HepG2 (cell line): ENCODE results near the gene PTPRM. TPM values are rescaled to one million over a fixed set of nuclear protein-coding genes. Genes with fewer than 3 reads are reported as not detected.

Experiments used
- ATRX ChIP-seq: sonication (generic); formaldehyde crosslinking; IDR thresholded peaks from 2 replicates; pipeline ENCODE4 v1.4.0; 2020; ENCODE audit warnings: missing genetic modification reagents, borderline replicate concordance
- CHCHD3 ChIP-seq: sonication (generic); formaldehyde crosslinking; IDR thresholded peaks from 2 replicates; pipeline ENCODE4 v1.8.0; 2022; ENCODE audit warnings: mild to moderate bottlenecking, missing genetic modification reagents, moderate library complexity
- ETV6 ChIP-seq: sonication (generic); formaldehyde crosslinking; conservative IDR thresholded peaks from 2 replicates; pipeline ENCODE4 v1.4.0; 2020; ENCODE audit warnings: missing genetic modification reagents
- GTF2F1 ChIP-seq: fragments of 150-350 bp; IDR thresholded peaks from 2 replicates; pipeline ENCODE4 v1.6.1; 2014; ENCODE audit warnings: low read length
- KLF11 ChIP-seq: IDR thresholded peaks from 2 replicates; pipeline ENCODE4 v1.6.1; 2016; ENCODE audit warnings: missing compliant biosample characterization
- KMT2A ChIP-seq: sonication (generic); formaldehyde crosslinking; IDR thresholded peaks from 2 replicates; pipeline ENCODE4 v1.4.0; 2020; ENCODE audit warnings: missing genetic modification reagents
- MIER3 ChIP-seq: IDR thresholded peaks from 2 replicates; pipeline ENCODE4 v1.6.1; 2016; ENCODE audit warnings: missing compliant biosample characterization, borderline replicate concordance
- PAX8 ChIP-seq: sonication (generic); formaldehyde crosslinking; IDR thresholded peaks from 2 replicates; pipeline ENCODE4 v1.8.0; 2022; ENCODE audit warnings: mild to moderate bottlenecking, missing genetic modification reagents, borderline replicate concordance
- SATB2 ChIP-seq: sonication (generic); formaldehyde crosslinking; IDR thresholded peaks from 2 replicates; pipeline ENCODE4 v1.5.0; 2020; ENCODE audit warnings: missing genetic modification reagents
- SMARCE1 ChIP-seq: fragments of 450-650 bp; IDR thresholded peaks from 2 replicates; pipeline ENCODE4 v1.6.1; 2017; ENCODE audit warnings: borderline replicate concordance
- SOX13 ChIP-seq, 3 experiments: fragments of 450-650 bp in 1 of 3; sonication (generic) in 1 of 3; formaldehyde crosslinking in 1 of 3; IDR thresholded peaks in 2 of 3; conservative IDR thresholded peaks in 1 of 3; 2 replicates each; pipeline versions ENCODE4 v1.5.0 to v1.6.1; 2016 to 2020; ENCODE audit warnings: antibody characterized with exemption in 1 of 3, mild to moderate bottlenecking in 1 of 3, missing compliant biosample characterization in 1 of 3, missing genetic modification reagents in 1 of 3, moderate library complexity in 1 of 3
- ZNF367 ChIP-seq: sonication (generic); formaldehyde crosslinking; IDR thresholded peaks from 2 replicates; pipeline ENCODE4 v1.4.0; 2020; ENCODE audit warnings: missing genetic modification reagents, borderline replicate concordance
- polyA plus RNA-seq, 8 experiments: library from polyadenylated mRNA; depleted of rRNA in 3 of 8; stranded (reverse) in 7 of 8; unstranded in 1 of 8; fragments of >200 nt; fragmentation: Illumina TruSeq in 4 of 8; extraction: Trizol in 4 of 8; gene quantifications; 2 replicates each; pipeline versions ENCODE4 v1.2.1 to v1.2.3, GENCODE V29; 2011 to 2016; ENCODE audit warnings: low read depth in 4 of 8, missing spikeins in 1 of 8, mixed read lengths in 1 of 8; ENCODE audit not compliant: insufficient read depth in 1 of 8
- total RNA-seq, 5 experiments: library from RNA; depleted of rRNA; stranded (reverse); fragments of >200 nt; fragmentation: Illumina TruSeq; extraction: Trizol; gene quantifications; 2 replicates each; pipeline ENCODE4 v1.2.3, GENCODE V29; 2016; ENCODE audit warnings: low read depth in 1 of 5
- TF ChIP-seq, protein P1 (sequence below): sonication (generic); formaldehyde crosslinking; IDR thresholded peaks from 2 replicates; pipeline ENCODE4 v1.4.0; 2020; ENCODE audit warnings: mild to moderate bottlenecking, missing genetic modification reagents
- TF ChIP-seq, protein P2 (sequence below): sonication (generic); formaldehyde crosslinking; IDR thresholded peaks from 2 replicates; pipeline ENCODE4 v1.4.0; 2020; ENCODE audit warnings: missing genetic modification reagents, borderline replicate concordance
- TF ChIP-seq, protein P3 (sequence below): sonication (generic); formaldehyde crosslinking; IDR thresholded peaks from 2 replicates; pipeline ENCODE4 v1.5.0; 2020; ENCODE audit warnings: mild to moderate bottlenecking, missing genetic modification reagents

PTPRM gene
- total and polyA plus RNA-seq, 2 of the 13 experiments (the other 11 are each of a cell fraction or from before 2014, with no cell fraction given) = 12.6 to 108 TPM

DNA sequence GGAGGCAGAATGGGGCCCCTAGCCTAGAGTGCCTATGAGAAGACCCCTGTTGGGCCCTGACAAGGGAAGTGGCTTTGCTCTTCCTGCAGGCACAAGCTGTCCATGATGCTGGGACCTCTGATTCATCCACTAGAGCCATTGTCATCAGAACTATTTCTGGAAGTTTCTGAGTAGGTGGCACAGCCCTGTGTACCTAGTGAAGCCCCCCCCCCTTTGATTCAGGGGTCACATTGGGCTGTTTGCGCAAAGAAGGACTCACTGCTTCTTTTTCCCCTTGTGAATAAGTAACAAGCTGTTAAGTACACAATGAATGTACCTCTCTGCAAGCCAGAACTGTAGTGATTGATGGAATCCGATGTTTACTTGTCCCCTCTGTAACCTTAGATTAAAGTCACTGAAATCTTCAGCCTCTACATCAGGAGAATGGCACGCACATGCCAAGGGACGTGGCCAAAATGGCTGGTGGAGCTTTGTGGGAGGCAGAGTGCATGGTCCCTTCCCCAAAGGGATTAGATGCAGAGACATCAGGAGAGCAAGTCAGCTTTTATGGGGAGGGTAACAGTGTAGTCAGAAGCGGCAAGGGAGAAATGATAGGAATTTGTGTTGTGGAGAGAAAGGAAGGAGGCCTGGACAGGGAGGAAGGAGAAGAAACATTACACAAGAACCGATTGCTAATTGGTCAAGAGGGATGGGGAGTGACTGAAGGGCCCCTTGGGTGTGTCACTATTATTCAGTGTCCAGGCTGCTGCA is 774.5 kb downstream of the PTPRM start (continued):
- TF ChIP-seq, protein P1, sequence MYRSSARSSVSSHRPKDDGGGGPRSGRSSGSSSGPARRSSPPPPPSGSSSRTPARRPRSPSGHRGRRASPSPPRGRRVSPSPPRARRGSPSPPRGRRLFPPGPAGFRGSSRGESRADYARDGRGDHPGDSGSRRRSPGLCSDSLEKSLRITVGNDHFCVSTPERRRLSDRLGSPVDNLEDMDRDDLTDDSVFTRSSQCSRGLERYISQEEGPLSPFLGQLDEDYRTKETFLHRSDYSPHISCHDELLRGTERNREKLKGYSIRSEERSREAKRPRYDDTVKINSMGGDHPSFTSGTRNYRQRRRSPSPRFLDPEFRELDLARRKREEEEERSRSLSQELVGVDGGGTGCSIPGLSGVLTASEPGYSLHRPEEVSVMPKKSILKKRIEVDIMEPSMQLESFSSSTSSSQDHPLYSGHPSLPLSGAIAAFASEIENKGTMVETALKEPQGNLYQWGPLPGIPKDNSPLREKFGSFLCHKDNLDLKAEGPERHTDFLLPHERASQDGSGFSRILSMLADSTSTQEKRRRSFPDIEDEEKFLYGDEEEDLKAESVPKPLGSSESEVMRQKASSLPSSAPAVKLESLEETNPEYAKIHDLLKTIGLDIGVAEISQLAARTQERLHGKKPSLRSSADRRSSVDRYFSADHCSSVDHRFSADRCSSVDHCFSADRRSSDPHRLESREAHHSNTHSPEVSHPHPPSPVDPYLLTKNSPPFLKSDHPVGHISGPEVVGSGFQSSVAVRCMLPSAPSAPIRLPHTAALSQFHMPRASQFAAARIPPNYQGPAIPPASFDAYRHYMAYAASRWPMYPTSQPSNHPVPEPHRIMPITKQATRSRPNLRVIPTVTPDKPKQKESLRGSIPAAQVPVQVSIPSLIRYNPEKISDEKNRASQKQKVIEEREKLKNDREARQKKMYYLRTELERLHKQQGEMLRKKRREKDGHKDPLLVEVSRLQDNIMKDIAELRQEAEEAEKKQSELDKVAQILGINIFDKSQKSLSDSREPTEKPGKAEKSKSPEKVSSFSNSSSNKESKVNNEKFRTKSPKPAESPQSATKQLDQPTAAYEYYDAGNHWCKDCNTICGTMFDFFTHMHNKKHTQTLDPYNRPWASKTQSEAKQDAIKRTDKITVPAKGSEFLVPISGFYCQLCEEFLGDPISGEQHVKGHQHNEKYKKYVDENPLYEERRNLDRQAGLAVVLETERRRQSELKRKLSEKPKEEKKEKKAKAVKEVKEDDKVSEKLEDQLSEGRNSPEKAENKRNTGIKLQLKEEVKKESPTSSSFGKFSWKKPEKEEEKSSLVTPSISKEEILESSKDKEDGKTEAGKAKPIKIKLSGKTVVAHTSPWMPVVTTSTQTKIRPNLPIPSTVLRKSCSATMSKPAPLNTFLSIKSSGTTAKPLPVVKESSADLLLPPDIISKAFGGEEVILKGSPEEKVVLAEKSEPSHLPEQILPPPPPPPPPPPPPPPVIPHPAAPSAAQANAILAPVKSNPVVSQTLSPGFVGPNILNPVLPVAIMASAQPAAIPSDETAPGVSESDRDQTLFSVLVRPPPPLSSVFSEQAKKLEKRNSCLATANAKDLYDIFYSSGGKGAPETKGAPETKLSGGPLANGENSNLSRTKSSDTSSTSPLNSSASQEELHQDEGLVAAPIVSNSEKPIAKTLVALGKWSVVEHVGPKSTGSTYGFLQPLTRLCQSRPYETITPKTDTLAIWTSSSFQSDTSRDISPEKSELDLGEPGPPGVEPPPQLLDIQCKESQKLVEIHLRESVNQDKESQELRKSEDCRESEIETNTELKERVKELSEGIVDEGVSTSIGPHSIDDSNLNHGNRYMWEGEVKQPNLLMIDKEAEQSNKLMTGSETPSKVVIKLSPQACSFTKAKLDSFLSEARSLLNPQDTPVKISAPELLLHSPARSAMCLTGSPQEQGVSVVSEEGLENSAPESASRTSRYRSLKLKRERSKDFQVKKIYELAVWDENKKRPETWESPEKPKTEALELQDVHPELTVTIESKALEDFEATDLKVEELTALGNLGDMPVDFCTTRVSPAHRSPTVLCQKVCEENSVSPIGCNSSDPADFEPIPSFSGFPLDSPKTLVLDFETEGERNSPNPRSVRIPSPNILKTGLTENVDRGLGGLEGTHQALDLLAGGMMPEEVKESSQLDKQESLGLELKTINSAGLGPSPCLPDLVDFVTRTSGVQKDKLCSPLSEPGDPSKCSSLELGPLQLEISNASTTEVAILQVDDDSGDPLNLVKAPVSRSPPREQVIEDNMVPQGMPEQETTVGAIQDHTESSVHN = peak; percentile 65; the same call in 1 of the 2 replicates
- TF ChIP-seq ATRX (CRISPR knock-in tag) (no peak), GTF2F1 (no peak), MIER3 (CRISPR knock-in tag) (peak; percentile 53; the same call in 1 of the 2 replicates), SATB2 (CRISPR knock-in tag) (no peak), ETV6 (no peak), CHCHD3 (CRISPR knock-in tag) (no peak), PAX8 (CRISPR knock-in tag) (no peak), ZNF367 (CRISPR knock-in tag) (no peak), SMARCE1 (peak; percentile 52; the same call in 1 of the 2 replicates), KLF11 (no peak), KMT2A (no peak), SOX13 (IDR thresholded peaks at IDR 0.05) (peak; percentile 69; the same call in 1 of the 2 replicates), SOX13 (CRISPR knock-in tag; conservative IDR thresholded peaks at IDR 0.05 in 1 of 2, IDR thresholded peaks at IDR 0.05 in 1 of 2) (peak in 1 of 2 experiments; percentile 84; a peak in 2 of 4 replicates)
- TF ChIP-seq, protein P2, sequence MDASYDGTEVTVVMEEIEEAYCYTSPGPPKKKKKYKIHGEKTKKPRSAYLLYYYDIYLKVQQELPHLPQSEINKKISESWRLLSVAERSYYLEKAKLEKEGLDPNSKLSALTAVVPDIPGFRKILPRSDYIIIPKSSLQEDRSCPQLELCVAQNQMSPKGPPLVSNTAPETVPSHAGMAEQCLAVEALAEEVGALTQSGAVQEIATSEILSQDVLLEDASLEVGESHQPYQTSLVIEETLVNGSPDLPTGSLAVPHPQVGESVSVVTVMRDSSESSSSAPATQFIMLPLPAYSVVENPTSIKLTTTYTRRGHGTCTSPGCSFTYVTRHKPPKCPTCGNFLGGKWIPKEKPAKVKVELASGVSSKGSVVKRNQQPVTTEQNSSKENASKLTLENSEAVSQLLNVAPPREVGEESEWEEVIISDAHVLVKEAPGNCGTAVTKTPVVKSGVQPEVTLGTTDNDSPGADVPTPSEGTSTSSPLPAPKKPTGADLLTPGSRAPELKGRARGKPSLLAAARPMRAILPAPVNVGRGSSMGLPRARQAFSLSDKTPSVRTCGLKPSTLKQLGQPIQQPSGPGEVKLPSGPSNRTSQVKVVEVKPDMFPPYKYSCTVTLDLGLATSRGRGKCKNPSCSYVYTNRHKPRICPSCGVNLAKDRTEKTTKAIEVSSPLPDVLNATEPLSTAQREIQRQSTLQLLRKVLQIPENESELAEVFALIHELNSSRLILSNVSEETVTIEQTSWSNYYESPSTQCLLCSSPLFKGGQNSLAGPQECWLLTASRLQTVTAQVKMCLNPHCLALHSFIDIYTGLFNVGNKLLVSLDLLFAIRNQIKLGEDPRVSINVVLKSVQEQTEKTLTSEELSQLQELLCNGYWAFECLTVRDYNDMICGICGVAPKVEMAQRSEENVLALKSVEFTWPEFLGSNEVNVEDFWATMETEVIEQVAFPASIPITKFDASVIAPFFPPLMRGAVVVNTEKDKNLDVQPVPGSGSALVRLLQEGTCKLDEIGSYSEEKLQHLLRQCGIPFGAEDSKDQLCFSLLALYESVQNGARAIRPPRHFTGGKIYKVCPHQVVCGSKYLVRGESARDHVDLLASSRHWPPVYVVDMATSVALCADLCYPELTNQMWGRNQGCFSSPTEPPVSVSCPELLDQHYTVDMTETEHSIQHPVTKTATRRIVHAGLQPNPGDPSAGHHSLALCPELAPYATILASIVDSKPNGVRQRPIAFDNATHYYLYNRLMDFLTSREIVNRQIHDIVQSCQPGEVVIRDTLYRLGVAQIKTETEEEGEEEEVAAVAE (CRISPR knock-in tag) = 0 out of 2 replicates have a peak, but pooled peaks have one; percentile 37
- TF ChIP-seq, protein P3, sequence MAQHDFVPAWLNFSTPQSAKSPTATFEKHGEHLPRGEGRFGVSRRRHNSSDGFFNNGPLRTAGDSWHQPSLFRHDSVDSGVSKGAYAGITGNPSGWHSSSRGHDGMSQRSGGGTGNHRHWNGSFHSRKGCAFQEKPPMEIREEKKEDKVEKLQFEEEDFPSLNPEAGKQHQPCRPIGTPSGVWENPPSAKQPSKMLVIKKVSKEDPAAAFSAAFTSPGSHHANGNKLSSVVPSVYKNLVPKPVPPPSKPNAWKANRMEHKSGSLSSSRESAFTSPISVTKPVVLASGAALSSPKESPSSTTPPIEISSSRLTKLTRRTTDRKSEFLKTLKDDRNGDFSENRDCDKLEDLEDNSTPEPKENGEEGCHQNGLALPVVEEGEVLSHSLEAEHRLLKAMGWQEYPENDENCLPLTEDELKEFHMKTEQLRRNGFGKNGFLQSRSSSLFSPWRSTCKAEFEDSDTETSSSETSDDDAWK (CRISPR knock-in tag) = no peak
